Activated CD8-positive, alpha-beta T cell treated with anti-CD3 and anti-CD28 coated beads for 36 hours (primary cell): ENCODE results near the gene TAT. TPM values are rescaled to one million over a fixed set of nuclear protein-coding genes. Genes with fewer than 3 reads are reported as not detected.
A peak's percentile ranks its signal among the peaks of the same experiment; 100 is the strongest.

Experiments used
- ATAC-seq: fragments of 200-7000 bp; cut with Tn5 transposase; one replicate; pipeline ENCODE4 v1.10.0; 2021; ENCODE audit warnings: mild to moderate bottlenecking, moderate library complexity
- CTCF ChIA-PET: fragments of 350-600 bp; sonication (Branson Sonifier 250); formaldehyde crosslinking; loops from one replicate; lab custom pipeline; 2021; ENCODE audit warnings: antibody characterized with exemption; lab: Charles Lee
- POLR2A ChIA-PET: fragments of 350-600 bp; sonication (Branson Sonifier 250); formaldehyde crosslinking; loops from one replicate; lab custom pipeline; 2021; ENCODE audit warnings: antibody characterized with exemption; lab: Charles Lee
- DNase-seq: peaks from one replicate; pipeline ENCODE4 v3.0.0-alpha.2; 2020
- H3K27ac Mint-ChIP-seq: one replicate; pipeline ENCODE4 v1.8.0; 2021; ENCODE audit warnings: mild to moderate bottlenecking, mixed read lengths
- H3K27me3 Mint-ChIP-seq: one replicate; pipeline ENCODE4 v1.8.0; 2021; ENCODE audit warnings: mixed read lengths
- H3K36me3 Mint-ChIP-seq: one replicate; pipeline ENCODE4 v1.8.0; 2021; ENCODE audit warnings: low read depth, mixed read lengths
- H3K4me1 Mint-ChIP-seq: one replicate; pipeline ENCODE4 v1.8.0; 2021; ENCODE audit warnings: low read depth, mixed read lengths
- H3K4me3 Mint-ChIP-seq: one replicate; pipeline ENCODE4 v1.8.0; 2021; ENCODE audit warnings: mild to moderate bottlenecking, moderate library complexity, mixed read lengths
- H3K9me3 Mint-ChIP-seq: one replicate; pipeline ENCODE4 v1.8.0; 2021; ENCODE audit warnings: mixed read lengths
- intact Hi-C: fragments of 100-400 bp; cut with micrococcal nuclease; formaldehyde crosslinking; loops from one replicate; pipeline ENCODE4 v1.10.0; 2022
- total RNA-seq, 2 experiments: library from RNA; stranded (reverse); gene quantifications; one replicate each; pipeline ENCODE4 v1.2.3, GENCODE V29; 2021
- TF ChIP-seq, protein P1 (sequence below): fragments of 200-600 bp; IDR thresholded peaks from one replicate; pipeline ENCODE4 v1.8.0; 2022; ENCODE audit warnings: antibody characterized with exemption, mild to moderate bottlenecking

Gene TAT
- total RNA-seq, 2 experiments from 2014 or later, result not detected

- DNase-seq, result no peak
- TF ChIP-seq, protein P1, sequence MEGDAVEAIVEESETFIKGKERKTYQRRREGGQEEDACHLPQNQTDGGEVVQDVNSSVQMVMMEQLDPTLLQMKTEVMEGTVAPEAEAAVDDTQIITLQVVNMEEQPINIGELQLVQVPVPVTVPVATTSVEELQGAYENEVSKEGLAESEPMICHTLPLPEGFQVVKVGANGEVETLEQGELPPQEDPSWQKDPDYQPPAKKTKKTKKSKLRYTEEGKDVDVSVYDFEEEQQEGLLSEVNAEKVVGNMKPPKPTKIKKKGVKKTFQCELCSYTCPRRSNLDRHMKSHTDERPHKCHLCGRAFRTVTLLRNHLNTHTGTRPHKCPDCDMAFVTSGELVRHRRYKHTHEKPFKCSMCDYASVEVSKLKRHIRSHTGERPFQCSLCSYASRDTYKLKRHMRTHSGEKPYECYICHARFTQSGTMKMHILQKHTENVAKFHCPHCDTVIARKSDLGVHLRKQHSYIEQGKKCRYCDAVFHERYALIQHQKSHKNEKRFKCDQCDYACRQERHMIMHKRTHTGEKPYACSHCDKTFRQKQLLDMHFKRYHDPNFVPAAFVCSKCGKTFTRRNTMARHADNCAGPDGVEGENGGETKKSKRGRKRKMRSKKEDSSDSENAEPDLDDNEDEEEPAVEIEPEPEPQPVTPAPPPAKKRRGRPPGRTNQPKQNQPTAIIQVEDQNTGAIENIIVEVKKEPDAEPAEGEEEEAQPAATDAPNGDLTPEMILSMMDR, result no peak
- H3K27ac Mint-ChIP-seq, result no peak overlapping the region
- no peaks in the 10 kb centered on the region for H3K9me3 Mint-ChIP-seq
- H3K36me3 Mint-ChIP-seq, result no peaks in the 10 kb centered on the region
- CTCF ChIA-PET, result interaction anchor here (1.2 kb wide), 1 partner anchor 9 kb away, joined by 3 read pairs; no protein-coding TSS in a partner anchor
- peaks cover 16% of the 10 kb centered on the region for H3K27me3 Mint-ChIP-seq
- ATAC-seq, result no peak
- no peak overlapping the region for H3K4me3 Mint-ChIP-seq
- H3K4me1 Mint-ChIP-seq, result peaks cover 6% of the 10 kb centered on the region
- POLR2A ChIA-PET, result no interaction called here
- intact Hi-C loops, result no loop called here
Observed at GRCh38 chr16:71528863-71529262, 48.0 kb downstream of the TAT start.

- H3K27ac Mint-ChIP-seq, result no peak overlapping the region
- peaks cover 6% of the 10 kb centered on the region for H3K4me1 Mint-ChIP-seq
- no peak for DNase-seq
- H3K36me3 Mint-ChIP-seq, result no peaks in the 10 kb centered on the region
- TF ChIP-seq, protein P1, result no peak
- H3K9me3 Mint-ChIP-seq, result no peaks in the 10 kb centered on the region
- CTCF ChIA-PET, result interaction anchor here (1.2 kb wide), 1 partner anchor 10 kb away, joined by 3 read pairs; no protein-coding TSS in a partner anchor
- no peak for ATAC-seq
- H3K4me3 Mint-ChIP-seq, result no peak overlapping the region
- intact Hi-C loops, result no loop called here
- peaks cover 16% of the 10 kb centered on the region for H3K27me3 Mint-ChIP-seq
- POLR2A ChIA-PET, result no interaction called here
Observed at GRCh38 chr16:71528257-71528656, 48.6 kb downstream of the TAT start.

DNA sequence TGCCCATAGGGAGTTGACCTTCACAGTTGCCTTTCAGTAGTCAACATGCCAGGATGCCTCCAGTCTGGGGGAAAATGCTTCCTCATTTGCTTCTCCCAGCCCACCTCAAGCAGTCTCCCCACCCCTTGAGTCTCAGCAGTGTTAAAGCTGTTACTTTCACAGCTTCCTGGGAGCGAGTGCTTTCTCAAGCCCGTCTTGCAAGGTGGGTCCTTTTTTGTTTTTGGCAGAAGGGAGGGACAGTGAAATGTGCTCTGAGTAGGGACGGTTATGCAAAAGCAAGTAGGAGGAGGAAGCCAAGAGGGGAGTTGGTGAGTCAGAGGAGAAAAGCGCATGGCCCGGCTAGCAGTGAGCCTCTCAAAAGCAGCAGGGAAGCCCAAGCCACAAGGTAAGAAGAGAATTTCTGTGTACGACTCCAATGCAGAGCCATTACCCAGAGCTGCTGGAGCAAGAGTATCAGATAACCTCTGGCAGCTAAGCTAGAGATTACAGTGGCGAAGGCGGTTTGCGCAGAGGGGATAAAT lies 50.7 kb downstream of the TAT start, which contains the start of gene CHST4:
Gene CHST4 (plus strand): TSS at position 316 of the 521 bp plus-strand sequence. CDS start 10,252 bp downstream, outside the sequence.
- ATAC-seq (peak; percentile 87), DNase-seq (peak; percentile 52)
- Mint-ChIP-seq H3K27me3 (peaks cover 21% of the 10 kb centered on the region), H3K4me3 (peak within 1 kb of the TSS; percentile 13), H3K4me1 (peaks cover 6% of the 10 kb centered on the region), H3K9me3 (no peaks in the 10 kb centered on the region), H3K36me3 (no peaks in the 10 kb centered on the region), H3K27ac (no peak within 1 kb of the TSS)
- intact Hi-C loops, result no loop called here
- ChIA-PET CTCF (interaction anchor here (1.0 to 1.9 kb wide), 5 partner anchors 12 to 113 kb away, joined by 4 to 8 read pairs (median 4); no protein-coding TSS in a partner anchor), POLR2A (no interaction called here)
- TF ChIP-seq, protein P1, result no peak

DNA sequence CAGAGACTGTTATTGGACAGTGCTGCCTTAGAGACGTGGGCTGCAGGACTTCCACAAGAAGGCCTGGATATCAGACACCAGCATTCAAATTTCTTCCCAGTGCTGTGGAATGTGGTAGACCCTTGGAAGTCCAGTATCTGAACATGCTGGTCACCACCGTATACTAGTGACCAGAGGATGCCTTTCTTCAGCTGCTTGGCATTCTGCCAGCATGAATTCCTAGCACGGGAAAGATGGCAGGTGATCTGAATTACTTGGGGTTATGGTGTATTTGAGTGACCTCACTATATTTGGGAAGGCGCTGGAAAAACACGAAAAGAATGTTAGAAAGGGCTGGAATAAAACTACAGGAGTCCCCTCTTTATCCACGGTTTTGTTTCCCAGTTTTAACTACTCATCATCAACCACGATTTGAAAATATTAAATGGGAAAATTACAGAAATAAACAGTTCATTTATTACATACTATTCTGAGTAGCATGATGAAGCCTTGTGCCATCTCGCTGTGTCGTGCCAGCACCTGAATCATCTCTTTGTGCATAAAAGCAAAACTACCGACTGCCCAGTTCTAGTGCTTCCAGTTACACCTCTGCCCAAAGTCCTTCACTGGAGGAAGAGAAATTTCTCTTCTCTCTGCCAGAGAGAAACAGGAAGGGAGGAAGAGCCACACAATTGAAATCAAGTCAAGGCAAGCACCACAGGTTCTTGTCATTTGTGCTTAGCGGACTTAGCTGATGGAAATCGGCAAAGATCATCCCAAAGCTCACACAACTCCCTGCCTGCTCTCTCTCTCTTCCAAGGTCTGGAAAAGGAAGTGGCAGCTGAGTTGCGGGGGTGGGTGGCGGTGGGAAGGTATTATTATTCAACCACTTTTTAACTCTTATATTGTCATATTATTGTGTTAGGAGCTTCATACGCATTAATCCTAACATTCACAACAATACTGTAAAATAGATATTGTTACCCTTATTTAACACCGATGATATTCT lies 52.0 kb downstream of the TAT start:
- DNase-seq, result no peak
- H3K27ac Mint-ChIP-seq, result no peak overlapping the region
- POLR2A ChIA-PET, result no interaction called here
- no peaks in the 10 kb centered on the region for H3K36me3 Mint-ChIP-seq
- H3K4me3 Mint-ChIP-seq, result no peak overlapping the region
- peaks cover 21% of the 10 kb centered on the region for H3K27me3 Mint-ChIP-seq
- no peak for ATAC-seq
- TF ChIP-seq, protein P1, result no peak
- peaks cover 6% of the 10 kb centered on the region for H3K4me1 Mint-ChIP-seq
- CTCF ChIA-PET, result interaction anchor here (1.7 kb wide), 1 partner anchor 25 kb away, joined by 5 read pairs; no protein-coding TSS in a partner anchor
- intact Hi-C loops, result no loop called here
- H3K9me3 Mint-ChIP-seq, result no peaks in the 10 kb centered on the region
